22Rv1 (cell line): ENCODE results near the gene IP6K3.

ENCODE experiments used
- CTCF ChIP-seq: fragments of 450-650 bp; IDR thresholded peaks from 2 replicates; pipeline ENCODE4 v1.5.1; 2017; ENCODE audit warnings: mild to moderate bottlenecking
- ZFX ChIP-seq: fragments of 450-650 bp; IDR thresholded peaks from 2 replicates; pipeline ENCODE4 v1.6.1; 2017; ENCODE audit warnings: antibody characterized with exemption, borderline replicate concordance

- TF ChIP-seq CTCF (peak; percentile 90), ZFX (no peak)
These were observed 35.3 kb downstream of the IP6K3 start, which contains the start of gene UQCC2 for GRCh38 chr6:33711140-33712129.
